ENCODE measurements around the gene ROBO4. TPM values are rescaled to one million over a fixed set of nuclear protein-coding genes. Genes with fewer than 3 reads are reported as not detected.

ROBO4 gene
- total and polyA plus RNA-seq, 9 of the 15 experiments (the other 6 are each of a cell fraction or from before 2014, with no cell fraction given) = not detected

GRCh38 chr11:124884340-124884739, 13.3 kb downstream of the ROBO4 start:
- no peak overlapping the region for H2AFZ ChIP-seq (ENCODE audit: low read depth, low read length)
- 0% methylated on average over 1 of the region's 1 CpG for WGBS (ENCODE audit: insufficient coverage, low coverage, missing lambda C conversion rate)
- H3K27ac ChIP-seq (ENCODE audit: extremely low read depth, low read depth, low read length) = no peak overlapping the region
- DNase-seq (ENCODE audit: extremely low read depth in 1 of 4, low spot score in 3 of 4) (no peak), FAIRE-seq (no peak), ATAC-seq (no peak)
- ChIA-PET CTCF (ENCODE audit: low intra/inter-chr PET ratio) (no interaction called here), POLR2A (interaction anchor here (0.5 to 0.6 kb wide), 2 partner anchors 1086 to 1204 kb away, joined by 3 to 4 read pairs; no protein-coding TSS in a partner anchor)
- BruUV-seq (replicated peaks) = no TSS peak
- H4K20me1 ChIP-seq (replicated peaks; ENCODE audit: control insufficient read depth, insufficient read depth, low read length) = 0 out of 2 replicates have a peak, but pooled peaks cover 3% of the 10 kb centered on the region
- no peaks in the 10 kb centered on the region for H3K36me3 ChIP-seq (ENCODE audit: control insufficient read depth, insufficient read depth, low read length)
- H3K79me2 ChIP-seq (ENCODE audit: control insufficient read depth, insufficient read depth, low read length) = no peaks in the 10 kb centered on the region
- no peaks in the 10 kb centered on the region for H3K9me3 ChIP-seq (replicated peaks; ENCODE audit: control insufficient read depth, insufficient read depth, low read depth, low read length)
- in situ Hi-C loops (cut with MboI) (no loop called here), intact Hi-C loops (cut with micrococcal nuclease) (no loop called here)
- H3K27me3 ChIP-seq (ENCODE audit: control insufficient read depth in 2 of 2, insufficient read depth in 2 of 2, low read length in 2 of 2) = peaks cover 2 to 74% of the 10 kb centered on the region in 2 experiments; a peak in 4 of 5 replicates
- no peaks in the 10 kb centered on the region for H3K9me1 ChIP-seq (ENCODE audit: control insufficient read depth, insufficient read depth, low read length)
- peaks cover 7 to 14% of the 10 kb centered on the region in 2 experiments; a peak in 3 of 5 replicates for H3K4me1 ChIP-seq (replicated peaks in 1 of 2; ENCODE audit: control insufficient read depth in 2 of 2, insufficient read depth in 2 of 2, low read length in 2 of 2)
- H3K4me2 ChIP-seq (ENCODE audit: insufficient read depth, low read length) = no peak overlapping the region
- no peak for TF ChIP-seq TRIM28 (IDR thresholded peaks at IDR 0.05)
- no peak overlapping the region for H3K9ac ChIP-seq (ENCODE audit: insufficient read depth in 1 of 2, low read depth in 2 of 2, low read length in 2 of 2)
- no peak overlapping the region for H3K4me3 ChIP-seq

- in situ Hi-C loops (cut with MboI) = no loop called here
- intact Hi-C loops (cut with micrococcal nuclease) = no loop called here
- no peak for FAIRE-seq
- Histone ChIP-seq H3K4me2 (ENCODE audit: insufficient read depth, low read length) (no peak overlapping the region), H3K79me2 (ENCODE audit: control insufficient read depth, insufficient read depth, low read length) (no peaks in the 10 kb centered on the region), H3K27ac (ENCODE audit: extremely low read depth, low read depth, low read length) (no peak overlapping the region), H3K4me1 (replicated peaks in 1 of 2; ENCODE audit: control insufficient read depth in 2 of 2, insufficient read depth in 2 of 2, low read length in 2 of 2) (peaks cover 7 to 15% of the 10 kb centered on the region in 2 experiments; a peak in 3 of 5 replicates), H3K27me3 (ENCODE audit: control insufficient read depth in 2 of 2, insufficient read depth in 2 of 2, low read length in 2 of 2) (peaks cover 6 to 80% of the 10 kb centered on the region in 2 experiments; a peak in 4 of 5 replicates), H3K36me3 (ENCODE audit: control insufficient read depth, insufficient read depth, low read length) (no peaks in the 10 kb centered on the region), H3K9me1 (ENCODE audit: control insufficient read depth, insufficient read depth, low read length) (no peaks in the 10 kb centered on the region), H3K9me3 (replicated peaks; ENCODE audit: control insufficient read depth, insufficient read depth, low read depth, low read length) (no peaks in the 10 kb centered on the region), H4K20me1 (replicated peaks; ENCODE audit: control insufficient read depth, insufficient read depth, low read length) (0 out of 2 replicates have a peak, but pooled peaks cover 3% of the 10 kb centered on the region), H3K9ac (ENCODE audit: insufficient read depth in 1 of 2, low read depth in 2 of 2, low read length in 2 of 2) (no peak overlapping the region), H3K4me3 (no peak overlapping the region), H2AFZ (ENCODE audit: low read depth, low read length) (no peak overlapping the region)
- CTCF ChIA-PET (ENCODE audit: low intra/inter-chr PET ratio) = interaction anchor here (0.5 kb wide), 1 partner anchor 81 kb away, joined by 3 read pairs; no protein-coding TSS in a partner anchor
- no peak for DNase-seq (ENCODE audit: extremely low read depth in 1 of 4, low spot score in 3 of 4)
- ATAC-seq = no peak; the same call in 2 of the 3 replicates
- no TSS peak for BruUV-seq (replicated peaks)
- POLR2A ChIA-PET = interaction anchor here (1.8 to 2.0 kb wide), 2 partner anchors 11 to 13 kb away, joined by 4 to 9 read pairs; no protein-coding TSS in a partner anchor
- under 1% methylated on average over 11 of the region's 11 CpGs for WGBS (ENCODE audit: insufficient coverage, low coverage, missing lambda C conversion rate)
- TF ChIP-seq POLR2G (IDR thresholded peaks at IDR 0.05; ENCODE audit: low read depth, low read length) (no peak), FOS (IDR thresholded peaks at IDR 0.05; ENCODE audit: extremely low read depth, insufficient read length) (no peak), ZNF165 (CRISPR knock-in tag; IDR thresholded peaks at IDR 0.05; ENCODE audit: borderline replicate concordance) (no peak), CAMTA2 (CRISPR knock-in tag; conservative IDR thresholded peaks at IDR 0.05) (no peak), HMBOX1 (IDR thresholded peaks at IDR 0.05) (no peak), RCOR1 (IDR thresholded peaks at IDR 0.05; ENCODE audit: borderline replicate concordance in 1 of 2, low read depth in 2 of 2, low read length in 2 of 2) (peak in 1 of 2 experiments; percentile 65; a peak in 1 of 4 replicates), RNF2 (IDR thresholded peaks at IDR 0.05) (no peak), RBM22 (IDR thresholded peaks at IDR 0.05; ENCODE audit: low read depth, low read length, poor library complexity, severe bottlenecking) (no peak), SUPT5H (IDR thresholded peaks at IDR 0.05) (no peak), VEZF1 (CRISPR knock-in tag; IDR thresholded peaks at IDR 0.05) (0 out of 2 replicates have a peak, but pooled peaks have one; percentile 11), KDM1A (IDR thresholded peaks at IDR 0.05) (peak; percentile 67 to 68), MEIS2 (IDR thresholded peaks at IDR 0.05; ENCODE audit: partially characterized antibody) (no peak), BRD4 (IDR thresholded peaks at IDR 0.05) (no peak)
These were observed 15.2 kb downstream of the ROBO4 start for GRCh38 chr11:124882339-124883071.

Measured in K562 (cell line).